Liver (tissue), 9 donors: Measurements from ENCODE around the gene EPHA5. TPM values are rescaled to one million over a fixed set of nuclear protein-coding genes. Genes with fewer than 3 reads are reported as not detected.

Experiments used
- DNase-seq: peaks from one replicate; pipeline ENCODE4 v3.0.0-alpha.2; 2017; ENCODE audit warnings: low spot score
- H3K27ac ChIP-seq, 2 donors: one replicate each; pipeline ENCODE4 v1.7.0; 2013; ENCODE audit warnings: inconsistent platforms in 2 of 2, low read length in 2 of 2, control low read depth in 1 of 2, low read depth in 1 of 2, mild to moderate bottlenecking in 1 of 2
- H3K27me3 ChIP-seq, 4 donors: one replicate each; pipeline versions ENCODE4 v1.6.1 to v1.7.0; 2013; ENCODE audit warnings: low read length in 3 of 4, inconsistent platforms in 1 of 4, mild to moderate bottlenecking in 1 of 4, moderate library complexity in 1 of 4; ENCODE audit not compliant: control insufficient read depth in 4 of 4, insufficient read depth in 4 of 4
- H3K36me3 ChIP-seq, 4 donors: one replicate each; pipeline versions ENCODE4 v1.6.1 to v1.7.0; 2013; ENCODE audit warnings: low read length in 3 of 4, mild to moderate bottlenecking in 3 of 4, low read depth in 1 of 4, moderate library complexity in 1 of 4; ENCODE audit not compliant: control insufficient read depth in 4 of 4, insufficient read depth in 3 of 4
- H3K4me1 ChIP-seq, 4 donors: one replicate each; pipeline versions ENCODE4 v1.6.1 to v1.7.0; 2013; ENCODE audit warnings: low read length in 3 of 4, mild to moderate bottlenecking in 3 of 4, moderate library complexity in 1 of 4; ENCODE audit not compliant: control insufficient read depth in 4 of 4, insufficient read depth in 4 of 4
- H3K4me3 ChIP-seq, 3 donors: one replicate each; pipeline versions ENCODE4 v1.6.1 to v1.7.0; 2013; ENCODE audit warnings: low read length in 3 of 3, control low read depth in 1 of 3, low read depth in 1 of 3, mild to moderate bottlenecking in 1 of 3
- H3K9ac ChIP-seq, 2 donors: one replicate each; pipeline ENCODE4 v1.7.0; 2013; ENCODE audit warnings: low read length in 2 of 2, mild to moderate bottlenecking in 2 of 2, moderate library complexity in 2 of 2, control low read depth in 1 of 2, low read depth in 1 of 2
- H3K9me3 ChIP-seq, 4 donors: one replicate each; pipeline versions ENCODE4 v1.6.1 to v1.7.0; 2013; ENCODE audit warnings: low read length in 3 of 4; ENCODE audit not compliant: control insufficient read depth in 4 of 4
- EGR1 ChIP-seq, 2 donors: IDR thresholded peaks; 2 replicates each; pipeline ENCODE4 v1.6.1; 2016 to 2018; ENCODE audit warnings: antibody characterized with exemption in 2 of 2, low read depth in 2 of 2
- FOXA1 ChIP-seq: IDR thresholded peaks from 2 replicates; pipeline ENCODE4 v1.6.1; 2016; ENCODE audit warnings: antibody characterized with exemption
- GABPA ChIP-seq, 2 donors: IDR thresholded peaks in 1 of 2; conservative IDR thresholded peaks in 1 of 2; 2 replicates each; pipeline ENCODE4 v1.6.1; 2016; ENCODE audit warnings: antibody characterized with exemption in 2 of 2, mild to moderate bottlenecking in 1 of 2, moderate library complexity in 1 of 2
- HNF4A ChIP-seq, 2 donors: conservative IDR thresholded peaks; 2 replicates each; pipeline ENCODE4 v1.6.1; 2016; ENCODE audit warnings: antibody characterized with exemption in 2 of 2, mild to moderate bottlenecking in 2 of 2
- JUND ChIP-seq, 2 donors: IDR thresholded peaks; 2 replicates each; pipeline ENCODE4 v1.6.1; 2016; ENCODE audit warnings: antibody characterized with exemption in 2 of 2
- NR2F2 ChIP-seq: IDR thresholded peaks from 2 replicates; pipeline ENCODE4 v1.6.1; 2016; ENCODE audit warnings: antibody characterized with exemption
- RAD21 ChIP-seq, 2 donors: IDR thresholded peaks; 2 replicates each; pipeline ENCODE4 v1.6.1; 2016; ENCODE audit warnings: antibody characterized with exemption in 2 of 2, mild to moderate bottlenecking in 2 of 2
- RXRA ChIP-seq, 2 donors: IDR thresholded peaks; 2 replicates each; pipeline ENCODE4 v1.6.1; 2017 to 2018; ENCODE audit warnings: antibody characterized with exemption in 2 of 2, mild to moderate bottlenecking in 1 of 2
- SP1 ChIP-seq: IDR thresholded peaks from 2 replicates; pipeline ENCODE4 v1.6.1; 2018; ENCODE audit warnings: antibody characterized with exemption, mild to moderate bottlenecking
- TAF1 ChIP-seq: conservative IDR thresholded peaks from 2 replicates; pipeline ENCODE4 v1.6.1; 2016; ENCODE audit warnings: antibody characterized with exemption, mild to moderate bottlenecking
- YY1 ChIP-seq: IDR thresholded peaks from 2 replicates; pipeline ENCODE4 v1.6.1; 2016; ENCODE audit warnings: antibody characterized with exemption, mild to moderate bottlenecking
- WGBS: extraction: QIAGEN DNeasy Blood & Tissue Kit; methylation state at CpG from one replicate; pipeline ENCODE4 v1.1.7; 2013; 5-methylcytosine and 5-hydroxymethylcytosine counted together
- polyA plus RNA-seq, 2 donors: library from polyadenylated mRNA; stranded (reverse) in 1 of 2; unstranded in 1 of 2; fragments of 200-250 nt in 1 of 2; fragments of >200 nt in 1 of 2; fragmentation: Nextera tagmentation in 1 of 2; extraction: Ambion mirVana in 1 of 2; gene quantifications; one replicate each; pipeline versions ENCODE4 v1.2.1 to v1.2.3, GENCODE V29; 2013 to 2015
- total RNA-seq, 2 donors: library from RNA; depleted of rRNA; stranded (reverse); fragments of >200 nt; gene quantifications; one replicate each; pipeline ENCODE4 v1.2.3, GENCODE V29; 2014
- TF ChIP-seq, protein P1 (sequence below): IDR thresholded peaks from 2 replicates; pipeline ENCODE4 v1.6.1; 2016; ENCODE audit warnings: antibody characterized with exemption
- TF ChIP-seq, protein P2 (sequence below): fragments of 150-350 bp; IDR thresholded peaks from 2 replicates; pipeline ENCODE4 v1.5.1; 2017; ENCODE audit warnings: improper control_type of control experiment, low read depth, low read length; ENCODE audit not compliant: missing input control
- TF ChIP-seq, protein P3 (sequence below): IDR thresholded peaks from 2 replicates; pipeline ENCODE4 v1.6.1; 2016; ENCODE audit warnings: antibody characterized with exemption, mild to moderate bottlenecking
- TF ChIP-seq, protein P4 (sequence below): IDR thresholded peaks from 2 replicates; pipeline ENCODE4 v1.6.1; 2016; ENCODE audit warnings: antibody characterized with exemption
- donor health status: healthy.
- donor health status: healthy.
- donor health status: healthy.
- donor health status: healthy.
- donor health status: healthy.

Gene EPHA5
- total and polyA plus RNA-seq, 4 donors: not detected

DNA sequence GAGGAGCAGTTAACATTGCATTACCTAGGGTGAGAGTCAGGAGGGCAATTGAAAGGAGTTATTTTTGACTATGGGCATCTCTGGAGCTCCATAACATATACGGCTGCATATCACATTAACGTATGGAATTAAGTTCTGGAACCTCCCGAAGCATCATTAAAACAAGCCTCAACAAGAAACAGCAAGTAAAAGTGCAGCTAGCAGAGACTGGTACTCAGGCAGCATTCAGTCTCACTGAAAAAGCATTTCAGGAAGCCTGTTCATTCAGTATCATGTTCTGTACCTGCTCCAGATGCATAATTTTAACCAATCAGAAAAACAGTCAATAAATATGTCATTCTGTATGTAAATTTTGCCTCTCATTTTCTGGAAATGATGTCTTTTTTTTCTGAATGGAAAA, 299.6 kb downstream of the EPHA5 start:
- Histone ChIP-seq H3K9ac (no peak overlapping the region), H3K36me3 (no peaks in the 10 kb centered on the region), H3K27ac (no peak overlapping the region), H3K27me3 (no peaks in the 10 kb centered on the region), H3K9me3 (no peaks in the 10 kb centered on the region), H3K4me1 (no peaks in the 10 kb centered on the region), H3K4me3 (no peak overlapping the region)
- DNase-seq: no peak
- 82% methylated on average over 3 of the region's 3 CpGs for WGBS
- TF ChIP-seq, protein P1, sequence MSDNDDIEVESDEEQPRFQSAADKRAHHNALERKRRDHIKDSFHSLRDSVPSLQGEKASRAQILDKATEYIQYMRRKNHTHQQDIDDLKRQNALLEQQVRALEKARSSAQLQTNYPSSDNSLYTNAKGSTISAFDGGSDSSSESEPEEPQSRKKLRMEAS: no peak
- no peak for TF ChIP-seq EGR1 (IDR thresholded peaks at IDR 0.05; ENCODE audit: low read depth in 2 of 2)
- TF ChIP-seq GABPA (IDR thresholded peaks at IDR 0.05 in 1 of 2, conservative IDR thresholded peaks at IDR 0.05 in 1 of 2): no peak
- no peak for TF ChIP-seq RXRA (IDR thresholded peaks at IDR 0.05)
- no peak for TF ChIP-seq YY1
- TF ChIP-seq, protein P2, sequence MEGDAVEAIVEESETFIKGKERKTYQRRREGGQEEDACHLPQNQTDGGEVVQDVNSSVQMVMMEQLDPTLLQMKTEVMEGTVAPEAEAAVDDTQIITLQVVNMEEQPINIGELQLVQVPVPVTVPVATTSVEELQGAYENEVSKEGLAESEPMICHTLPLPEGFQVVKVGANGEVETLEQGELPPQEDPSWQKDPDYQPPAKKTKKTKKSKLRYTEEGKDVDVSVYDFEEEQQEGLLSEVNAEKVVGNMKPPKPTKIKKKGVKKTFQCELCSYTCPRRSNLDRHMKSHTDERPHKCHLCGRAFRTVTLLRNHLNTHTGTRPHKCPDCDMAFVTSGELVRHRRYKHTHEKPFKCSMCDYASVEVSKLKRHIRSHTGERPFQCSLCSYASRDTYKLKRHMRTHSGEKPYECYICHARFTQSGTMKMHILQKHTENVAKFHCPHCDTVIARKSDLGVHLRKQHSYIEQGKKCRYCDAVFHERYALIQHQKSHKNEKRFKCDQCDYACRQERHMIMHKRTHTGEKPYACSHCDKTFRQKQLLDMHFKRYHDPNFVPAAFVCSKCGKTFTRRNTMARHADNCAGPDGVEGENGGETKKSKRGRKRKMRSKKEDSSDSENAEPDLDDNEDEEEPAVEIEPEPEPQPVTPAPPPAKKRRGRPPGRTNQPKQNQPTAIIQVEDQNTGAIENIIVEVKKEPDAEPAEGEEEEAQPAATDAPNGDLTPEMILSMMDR: no peak
- no peak for TF ChIP-seq NR2F2

DNA sequence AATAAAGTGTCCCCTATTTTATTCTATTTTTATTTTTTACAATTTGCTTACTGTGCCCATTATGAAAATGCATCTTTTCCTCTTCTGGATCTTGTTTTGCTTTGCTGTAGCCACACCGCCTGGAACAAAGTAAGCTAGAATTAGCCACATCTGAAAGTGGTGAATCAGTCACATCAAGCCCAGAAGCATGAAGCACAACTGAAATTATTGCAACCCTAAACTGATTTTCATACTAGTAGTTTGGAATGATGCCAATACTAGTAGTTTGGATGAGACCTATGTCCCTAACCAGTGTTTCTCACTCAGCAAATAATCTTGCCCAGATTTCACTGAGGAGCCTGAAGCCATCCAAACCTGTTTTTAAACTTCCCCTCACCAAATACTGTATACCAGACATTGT, 303.0 kb downstream of the EPHA5 start:
- Histone ChIP-seq H3K4me1 (no peaks in the 10 kb centered on the region), H3K9ac (no peak overlapping the region), H3K36me3 (no peaks in the 10 kb centered on the region), H3K4me3 (no peak overlapping the region), H3K9me3 (no peaks in the 10 kb centered on the region), H3K27me3 (peaks cover 0 to 4% (median 0%) of the 10 kb centered on the region in 4 donors), H3K27ac (no peak overlapping the region)
- TF ChIP-seq JUND (IDR thresholded peaks at IDR 0.05) (no peak), SP1 (no peak), TAF1 (no peak), NR2F2 (no peak)
- TF ChIP-seq, protein P1: no peak
- DNase-seq: no peak
- WGBS: 88% methylated on average over 1 of the region's 1 CpG

DNA sequence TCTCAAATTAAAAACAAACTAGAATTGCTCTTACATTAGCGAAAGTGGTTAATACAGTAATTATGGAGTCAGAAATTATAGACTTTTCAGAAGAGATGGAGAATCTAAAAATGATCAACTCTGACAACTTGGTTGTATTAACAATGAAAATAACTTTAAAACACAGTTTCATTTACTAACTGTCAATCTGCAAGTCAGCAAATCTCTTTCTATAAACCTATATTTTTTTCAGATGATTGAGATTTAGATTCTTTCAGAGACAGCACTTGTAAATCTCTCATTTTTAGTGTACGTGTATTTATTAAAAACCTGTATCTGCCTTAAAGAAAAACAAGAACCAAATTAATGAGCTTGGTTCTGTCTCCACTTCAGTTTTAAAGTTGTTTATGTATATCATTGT, 311.4 kb downstream of the EPHA5 start:
- Histone ChIP-seq H3K36me3 (no peaks in the 10 kb centered on the region), H3K4me3 (no peak overlapping the region), H3K27ac (no peak overlapping the region), H3K9ac (no peak overlapping the region), H3K27me3 (peaks cover 0 to 2% (median 0%) of the 10 kb centered on the region in 4 donors), H3K9me3 (no peaks in the 10 kb centered on the region), H3K4me1 (no peaks in the 10 kb centered on the region)
- TF ChIP-seq TAF1: no peak
- TF ChIP-seq, protein P2: no peak
- TF ChIP-seq, protein P3, sequence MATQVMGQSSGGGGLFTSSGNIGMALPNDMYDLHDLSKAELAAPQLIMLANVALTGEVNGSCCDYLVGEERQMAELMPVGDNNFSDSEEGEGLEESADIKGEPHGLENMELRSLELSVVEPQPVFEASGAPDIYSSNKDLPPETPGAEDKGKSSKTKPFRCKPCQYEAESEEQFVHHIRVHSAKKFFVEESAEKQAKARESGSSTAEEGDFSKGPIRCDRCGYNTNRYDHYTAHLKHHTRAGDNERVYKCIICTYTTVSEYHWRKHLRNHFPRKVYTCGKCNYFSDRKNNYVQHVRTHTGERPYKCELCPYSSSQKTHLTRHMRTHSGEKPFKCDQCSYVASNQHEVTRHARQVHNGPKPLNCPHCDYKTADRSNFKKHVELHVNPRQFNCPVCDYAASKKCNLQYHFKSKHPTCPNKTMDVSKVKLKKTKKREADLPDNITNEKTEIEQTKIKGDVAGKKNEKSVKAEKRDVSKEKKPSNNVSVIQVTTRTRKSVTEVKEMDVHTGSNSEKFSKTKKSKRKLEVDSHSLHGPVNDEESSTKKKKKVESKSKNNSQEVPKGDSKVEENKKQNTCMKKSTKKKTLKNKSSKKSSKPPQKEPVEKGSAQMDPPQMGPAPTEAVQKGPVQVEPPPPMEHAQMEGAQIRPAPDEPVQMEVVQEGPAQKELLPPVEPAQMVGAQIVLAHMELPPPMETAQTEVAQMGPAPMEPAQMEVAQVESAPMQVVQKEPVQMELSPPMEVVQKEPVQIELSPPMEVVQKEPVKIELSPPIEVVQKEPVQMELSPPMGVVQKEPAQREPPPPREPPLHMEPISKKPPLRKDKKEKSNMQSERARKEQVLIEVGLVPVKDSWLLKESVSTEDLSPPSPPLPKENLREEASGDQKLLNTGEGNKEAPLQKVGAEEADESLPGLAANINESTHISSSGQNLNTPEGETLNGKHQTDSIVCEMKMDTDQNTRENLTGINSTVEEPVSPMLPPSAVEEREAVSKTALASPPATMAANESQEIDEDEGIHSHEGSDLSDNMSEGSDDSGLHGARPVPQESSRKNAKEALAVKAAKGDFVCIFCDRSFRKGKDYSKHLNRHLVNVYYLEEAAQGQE: no peak
- TF ChIP-seq EGR1 (IDR thresholded peaks at IDR 0.05; ENCODE audit: low read depth in 2 of 2): no peak
- TF ChIP-seq, protein P4, sequence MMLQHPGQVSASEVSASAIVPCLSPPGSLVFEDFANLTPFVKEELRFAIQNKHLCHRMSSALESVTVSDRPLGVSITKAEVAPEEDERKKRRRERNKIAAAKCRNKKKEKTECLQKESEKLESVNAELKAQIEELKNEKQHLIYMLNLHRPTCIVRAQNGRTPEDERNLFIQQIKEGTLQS: no peak
- no peak for TF ChIP-seq JUND (IDR thresholded peaks at IDR 0.05)
- TF ChIP-seq, protein P1: no peak
- no peak for TF ChIP-seq GABPA (IDR thresholded peaks at IDR 0.05 in 1 of 2, conservative IDR thresholded peaks at IDR 0.05 in 1 of 2)
- no peak for TF ChIP-seq SP1
- no peak for TF ChIP-seq FOXA1
- no peak for TF ChIP-seq YY1
- no peak for TF ChIP-seq HNF4A (conservative IDR thresholded peaks at IDR 0.05)
- no peak for TF ChIP-seq RAD21 (IDR thresholded peaks at IDR 0.05)
- TF ChIP-seq RXRA (IDR thresholded peaks at IDR 0.05): no peak
- no peak for TF ChIP-seq NR2F2
- no peak for DNase-seq
- WGBS: 81% methylated on average over 2 of the region's 2 CpGs
